ENCODE measurements around the gene MSX2. TPM values are rescaled to one million over a fixed set of nuclear protein-coding genes. Genes with fewer than 3 reads are reported as not detected.

MSX2 gene
- polyA plus RNA-seq, 1 donor, result 1.7 TPM

DNA sequence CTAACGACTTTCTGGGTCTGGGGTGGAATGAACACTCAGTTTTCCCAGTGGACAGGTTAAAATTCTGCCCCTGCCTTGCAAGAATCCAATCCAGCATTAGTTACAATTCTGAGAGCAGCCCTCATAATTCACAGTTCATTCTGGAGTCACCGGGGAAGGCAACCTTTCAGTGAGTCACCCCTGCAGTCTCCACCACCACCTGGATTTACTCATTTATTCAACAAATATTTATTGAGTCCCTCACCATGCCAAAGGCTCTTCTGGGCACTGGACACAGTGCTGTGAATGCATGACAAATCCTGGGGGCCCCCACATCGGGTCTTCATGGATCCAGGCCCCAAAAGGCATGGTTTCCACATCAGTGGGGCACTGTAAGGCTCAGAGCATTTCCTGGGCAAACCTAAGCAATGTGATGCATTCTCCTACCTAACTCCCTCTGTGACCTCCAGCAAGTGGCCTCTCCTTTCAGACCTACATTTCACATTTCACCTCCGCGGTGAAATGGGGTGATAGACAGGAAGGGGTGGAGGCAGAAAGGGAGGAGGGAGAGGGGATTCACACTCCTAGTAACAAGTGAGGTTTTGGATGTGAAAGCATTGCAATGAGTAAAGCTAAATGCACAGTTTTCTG is 6.4 kb upstream of the MSX2 start:
- DNase-seq, result no peak
- no peaks in the 10 kb centered on the region for H3K36me3 ChIP-seq (ENCODE audit: control insufficient read depth, insufficient read depth, low read length)
- H3K27me3 ChIP-seq (ENCODE audit: control insufficient read depth, insufficient read depth, low read length), result peaks cover 59% of the 10 kb centered on the region
- 52% methylated on average over 3 of the region's 5 CpGs for WGBS (ENCODE audit: insufficient coverage, low lambda C conversion rate)
- H3K27ac ChIP-seq (ENCODE audit: low read length), result no peak overlapping the region
- H3K4me3 ChIP-seq (ENCODE audit: low read length), result no peak overlapping the region
- H3K4me1 ChIP-seq (ENCODE audit: control insufficient read depth, insufficient read depth, low read length), result peaks cover 3% of the 10 kb centered on the region
- no peaks in the 10 kb centered on the region for H3K9me3 ChIP-seq (ENCODE audit: control insufficient read depth, low read depth, low read length)

GRCh38 chr5:174718880-174719610 is 5.3 kb upstream of the MSX2 start:
- WGBS (ENCODE audit: insufficient coverage, low lambda C conversion rate), result no CpG with 5 or more reads among the region's 10 CpGs
- Histone ChIP-seq H3K27ac (ENCODE audit: low read length) (no peak overlapping the region), H3K9me3 (ENCODE audit: control insufficient read depth, low read depth, low read length) (no peaks in the 10 kb centered on the region), H3K36me3 (ENCODE audit: control insufficient read depth, insufficient read depth, low read length) (no peaks in the 10 kb centered on the region), H3K27me3 (ENCODE audit: control insufficient read depth, insufficient read depth, low read length) (peaks cover 70% of the 10 kb centered on the region), H3K4me3 (ENCODE audit: low read length) (no peak overlapping the region), H3K4me1 (ENCODE audit: control insufficient read depth, insufficient read depth, low read length) (peaks cover 6% of the 10 kb centered on the region)
- no peak for DNase-seq

DNA sequence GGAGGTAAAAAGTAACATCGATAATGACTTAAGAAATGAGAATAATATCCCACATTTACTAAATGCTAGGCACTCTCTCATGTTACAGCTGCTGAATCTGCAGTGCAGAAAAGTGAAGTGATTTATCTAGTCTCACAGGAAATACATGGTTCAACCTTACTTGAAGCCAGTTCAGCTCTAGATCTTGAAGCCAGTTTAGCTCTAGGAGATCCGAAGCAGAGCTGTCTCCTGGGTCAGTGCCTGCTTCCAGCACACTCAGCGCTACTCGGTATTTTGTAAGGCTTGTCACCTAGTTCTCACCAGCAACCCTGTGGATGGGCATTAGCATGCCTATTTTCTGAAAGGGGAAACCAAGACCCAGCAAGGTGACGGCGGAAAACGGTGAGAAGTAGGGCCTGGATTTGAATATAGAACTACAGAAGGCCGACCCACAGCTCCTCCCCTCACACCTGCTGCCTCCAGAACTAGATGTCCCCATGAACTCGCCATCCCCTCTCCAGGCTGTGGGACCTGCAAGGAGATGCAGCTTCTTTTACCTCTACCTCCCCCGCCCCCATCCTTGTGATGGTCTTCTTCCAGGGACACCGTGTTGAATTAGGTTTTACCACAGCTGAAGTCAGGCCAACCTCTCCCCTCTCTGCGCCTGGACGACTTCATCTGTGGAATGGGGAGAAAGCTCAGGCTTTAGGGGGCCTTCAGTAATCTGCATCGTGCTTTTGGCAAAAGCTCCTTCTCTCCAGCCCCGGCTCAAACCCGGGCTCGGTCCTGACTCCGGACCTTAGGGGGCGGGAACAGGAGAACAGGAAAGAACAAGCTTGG is 4.4 kb upstream of the MSX2 start:
- peaks cover 78% of the 10 kb centered on the region for H3K27me3 ChIP-seq (ENCODE audit: control insufficient read depth, insufficient read depth, low read length)
- no CpG with 5 or more reads among the region's 19 CpGs for WGBS (ENCODE audit: insufficient coverage, low lambda C conversion rate)
- no peaks in the 10 kb centered on the region for H3K9me3 ChIP-seq (ENCODE audit: control insufficient read depth, low read depth, low read length)
- H3K4me1 ChIP-seq (ENCODE audit: control insufficient read depth, insufficient read depth, low read length), result peaks cover 6% of the 10 kb centered on the region
- H3K27ac ChIP-seq (ENCODE audit: low read length), result no peak overlapping the region
- no peak for DNase-seq
- no peaks in the 10 kb centered on the region for H3K36me3 ChIP-seq (ENCODE audit: control insufficient read depth, insufficient read depth, low read length)
- no peak overlapping the region for H3K4me3 ChIP-seq (ENCODE audit: low read length)

DNA sequence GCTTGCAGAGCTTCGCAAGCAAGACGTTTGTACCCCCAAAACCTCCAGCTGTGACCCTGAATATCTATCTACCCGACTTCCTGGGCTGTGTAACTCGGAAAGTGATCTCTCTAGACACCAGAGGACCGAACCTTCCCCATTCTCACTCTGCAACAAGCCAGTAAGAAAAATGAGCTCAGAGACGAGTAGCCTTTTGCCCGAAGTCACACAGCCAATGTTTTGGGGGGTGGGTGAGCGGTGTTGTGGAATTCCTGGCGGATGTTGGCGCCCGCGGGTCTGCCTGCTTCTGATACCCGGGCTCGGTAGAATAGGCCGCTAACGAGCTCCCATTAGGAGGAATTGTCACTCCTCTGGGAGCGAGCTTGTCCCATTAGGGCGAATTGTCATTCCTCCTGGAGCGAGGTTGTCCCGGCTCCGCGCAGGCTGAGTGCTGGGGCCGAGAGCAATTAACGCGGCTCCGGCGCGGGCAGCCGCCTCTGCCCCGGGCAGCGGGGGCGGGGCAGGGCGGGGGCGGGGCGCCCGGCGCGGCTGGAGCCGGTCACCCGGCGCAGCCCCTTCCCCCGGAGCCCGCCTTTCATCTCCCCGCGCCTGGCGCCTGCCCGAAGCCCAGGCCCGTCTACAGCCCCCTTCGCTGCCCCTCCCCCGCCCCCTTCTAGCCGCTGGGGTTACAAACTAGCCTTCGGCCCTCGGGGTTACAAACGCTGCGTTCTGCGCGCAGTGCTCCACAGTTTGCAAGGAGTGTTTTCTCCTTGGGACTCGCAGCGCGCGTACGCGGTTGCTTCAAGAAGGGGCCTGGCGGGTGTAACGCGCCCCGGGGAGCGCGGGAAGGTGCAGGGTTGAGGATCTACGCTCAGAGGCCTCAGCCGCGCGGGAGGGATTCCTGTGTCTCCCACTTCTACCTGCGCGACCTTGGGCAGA is 3.5 kb upstream of the MSX2 start:
- WGBS (ENCODE audit: insufficient coverage, low lambda C conversion rate), result no CpG with 5 or more reads among the region's 75 CpGs
- Histone ChIP-seq H3K27me3 (ENCODE audit: control insufficient read depth, insufficient read depth, low read length) (peaks cover 84% of the 10 kb centered on the region), H3K36me3 (ENCODE audit: control insufficient read depth, insufficient read depth, low read length) (no peaks in the 10 kb centered on the region), H3K4me1 (ENCODE audit: control insufficient read depth, insufficient read depth, low read length) (peaks cover 7% of the 10 kb centered on the region), H3K9me3 (ENCODE audit: control insufficient read depth, low read depth, low read length) (no peaks in the 10 kb centered on the region), H3K27ac (ENCODE audit: low read length) (no peak overlapping the region), H3K4me3 (ENCODE audit: low read length) (no peak overlapping the region)
- peak in 1 of 2 donors; percentile 21 for DNase-seq

DNA sequence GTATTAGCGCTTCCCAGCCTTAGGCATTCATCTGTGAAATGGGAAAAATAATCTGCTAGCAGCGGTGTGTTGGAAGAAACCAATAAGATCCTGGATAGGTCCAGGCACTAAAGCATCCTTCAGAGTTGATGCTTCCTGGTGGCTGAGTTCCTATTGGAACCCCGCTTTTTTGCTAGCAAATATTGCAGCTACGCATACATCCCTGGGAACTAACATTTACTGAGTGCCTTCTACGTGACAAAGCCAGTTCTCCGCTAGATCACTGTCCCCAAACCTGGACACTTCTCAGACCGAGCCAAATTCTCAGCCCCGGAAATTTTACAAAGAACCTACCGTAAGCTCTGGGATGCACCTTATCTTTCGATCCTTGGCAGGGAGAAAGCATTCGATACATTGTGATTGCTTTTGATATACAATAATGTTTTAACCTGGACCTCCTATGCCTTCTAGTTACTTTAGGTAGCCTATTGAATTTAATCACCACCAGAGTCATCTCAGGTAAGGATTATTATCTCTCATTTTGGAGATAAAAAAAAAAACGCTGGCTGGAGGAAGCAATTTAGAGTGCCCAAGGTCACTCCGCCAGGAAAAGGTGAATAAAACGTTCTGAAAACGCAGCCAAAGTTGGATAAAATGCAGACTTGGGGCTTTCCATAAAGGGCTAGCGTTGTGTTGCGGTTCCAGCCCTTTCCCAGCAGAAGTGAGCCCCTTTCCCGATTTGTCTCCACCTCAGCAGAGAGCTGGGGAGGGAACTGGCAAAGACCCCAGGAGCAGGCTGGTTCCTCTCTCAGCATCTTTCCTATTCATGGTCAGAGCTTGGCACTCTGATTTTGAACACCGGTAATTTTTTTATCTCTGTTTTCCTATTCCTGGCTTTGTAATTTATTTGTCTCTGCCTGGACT is 2.6 kb upstream of the MSX2 start:
- peaks cover 10% of the 10 kb centered on the region for H3K4me1 ChIP-seq (ENCODE audit: control insufficient read depth, insufficient read depth, low read length)
- H3K4me3 ChIP-seq (ENCODE audit: low read length), result no peak overlapping the region
- H3K36me3 ChIP-seq (ENCODE audit: control insufficient read depth, insufficient read depth, low read length), result no peaks in the 10 kb centered on the region
- no CpG with 5 or more reads among the region's 19 CpGs for WGBS (ENCODE audit: insufficient coverage, low lambda C conversion rate)
- H3K27ac ChIP-seq (ENCODE audit: low read length), result no peak overlapping the region
- H3K27me3 ChIP-seq (ENCODE audit: control insufficient read depth, insufficient read depth, low read length), result peaks cover 89% of the 10 kb centered on the region
- peak in 1 of 2 donors; percentile 5 for DNase-seq
- no peaks in the 10 kb centered on the region for H3K9me3 ChIP-seq (ENCODE audit: control insufficient read depth, low read depth, low read length)

DNA sequence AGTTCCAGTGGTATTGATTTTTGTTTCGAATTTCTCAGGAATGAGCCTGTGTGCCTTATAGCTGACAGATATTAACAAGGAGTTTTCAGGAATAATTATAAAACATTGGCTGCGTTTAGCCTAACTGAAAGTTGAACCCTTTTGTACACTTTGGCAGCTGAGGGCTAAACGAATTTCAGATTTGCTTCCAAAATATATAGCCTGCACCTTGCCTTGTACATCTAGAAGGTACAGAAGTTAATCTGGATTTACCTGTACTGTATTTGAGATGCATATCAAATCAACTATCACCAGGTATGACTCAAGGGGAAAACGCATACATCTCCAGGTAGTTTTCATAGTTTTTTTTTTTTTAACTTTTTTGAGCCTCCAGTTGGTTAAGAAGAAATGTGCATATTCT is 1.9 kb upstream of the MSX2 start:
- Histone ChIP-seq H3K4me1 (ENCODE audit: control insufficient read depth, insufficient read depth, low read length) (peaks cover 10% of the 10 kb centered on the region), H3K36me3 (ENCODE audit: control insufficient read depth, insufficient read depth, low read length) (no peaks in the 10 kb centered on the region), H3K4me3 (ENCODE audit: low read length) (no peak overlapping the region), H3K9me3 (ENCODE audit: control insufficient read depth, low read depth, low read length) (no peaks in the 10 kb centered on the region), H3K27ac (ENCODE audit: low read length) (no peak overlapping the region), H3K27me3 (ENCODE audit: control insufficient read depth, insufficient read depth, low read length) (peaks cover 94% of the 10 kb centered on the region)
- WGBS (ENCODE audit: insufficient coverage, low lambda C conversion rate), result 50% methylated on average over 1 of the region's 4 CpGs
- DNase-seq, result no peak

GRCh38 chr5:174723315-174723978 is 935 bp upstream of the MSX2 start:
- WGBS (ENCODE audit: insufficient coverage, low lambda C conversion rate), result 0% methylated on average over 1 of the region's 23 CpGs
- no peak for DNase-seq

DNA sequence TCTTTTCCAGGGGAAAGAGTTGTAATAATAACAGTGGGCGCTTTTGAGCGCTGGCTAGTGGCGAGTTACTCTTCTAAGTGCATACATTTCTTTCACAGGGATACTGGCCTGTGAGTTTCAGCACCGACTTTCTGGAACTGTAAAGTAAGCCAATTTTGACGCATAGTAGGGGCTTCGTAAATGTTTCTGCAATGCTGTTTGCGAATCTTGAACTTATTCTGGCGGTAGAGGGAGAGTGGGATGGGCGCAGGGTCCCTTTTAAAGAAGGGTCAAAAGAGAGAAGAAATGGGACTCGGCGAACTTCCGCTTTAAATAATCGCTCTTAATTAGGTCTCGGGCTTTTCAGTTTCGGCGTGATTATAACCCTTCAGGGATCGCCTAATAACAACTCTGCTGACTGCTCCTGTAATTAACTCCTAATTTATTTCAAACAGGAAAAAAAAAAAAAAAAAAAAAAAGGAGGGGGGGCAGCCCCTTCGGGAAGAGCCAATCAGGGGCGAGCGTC is 351 bp upstream of the MSX2 start:
- peak in 1 of 2 donors; percentile 64 for DNase-seq
- Histone ChIP-seq H3K9me3 (ENCODE audit: control insufficient read depth, low read depth, low read length) (no peaks in the 10 kb centered on the region), H3K4me3 (ENCODE audit: low read length) (peak overlapping the region; percentile 58), H3K27me3 (ENCODE audit: control insufficient read depth, insufficient read depth, low read length) (peaks cover 86% of the 10 kb centered on the region), H3K4me1 (ENCODE audit: control insufficient read depth, insufficient read depth, low read length) (peaks cover 10% of the 10 kb centered on the region), H3K27ac (ENCODE audit: low read length) (no peak overlapping the region), H3K36me3 (ENCODE audit: control insufficient read depth, insufficient read depth, low read length) (peaks cover under 1% of the 10 kb centered on the region)
- WGBS (ENCODE audit: insufficient coverage, low lambda C conversion rate), result no CpG with 5 or more reads among the region's 20 CpGs

More at GRCh38 chr5:174723315-174723978, 935 bp upstream of the MSX2 start:
- Histone ChIP-seq H3K9me3 (ENCODE audit: control insufficient read depth, low read depth, low read length) (no peaks in the 10 kb centered on the region), H3K36me3 (ENCODE audit: control insufficient read depth, insufficient read depth, low read length) (no peaks in the 10 kb centered on the region), H3K4me3 (ENCODE audit: low read length) (peak overlapping the region; percentile 58), H3K27ac (ENCODE audit: low read length) (no peak overlapping the region), H3K4me1 (ENCODE audit: control insufficient read depth, insufficient read depth, low read length) (peaks cover 10% of the 10 kb centered on the region), H3K27me3 (ENCODE audit: control insufficient read depth, insufficient read depth, low read length) (peaks cover 90% of the 10 kb centered on the region)
